Left hindlimb (tissue), 1 donor: ENCODE data around the gene ARHGEF33.

Experiments used
- DNase-seq: peaks from one replicate; pipeline ENCODE4 v3.0.0-alpha.2; 2018

Gene ARHGEF33

GRCh38 chr2:38966006-38966405, 76.3 kb downstream of the ARHGEF33 start:
- no peak for DNase-seq

- DNase-seq, result no peak
Observed at GRCh38 chr2:38966678-38967077, 77.0 kb downstream of the ARHGEF33 start.

GRCh38 chr2:38968021-38968420, 78.3 kb downstream of the ARHGEF33 start:
- no peak for DNase-seq

GRCh38 chr2:38971377-38971776, 81.7 kb downstream of the ARHGEF33 start:
- no peak for DNase-seq

- DNase-seq, result no peak
Observed at GRCh38 chr2:38973266-38973665, 83.6 kb downstream of the ARHGEF33 start.

GRCh38 chr2:38975042-38975441, 85.4 kb downstream of the ARHGEF33 start:
- no peak for DNase-seq

GRCh38 chr2:38977047-38977446, 87.4 kb downstream of the ARHGEF33 start:
- DNase-seq, result no peak

- no peak for DNase-seq
Observed at GRCh38 chr2:38978296-38978903, 88.7 kb downstream of the ARHGEF33 start.

GRCh38 chr2:38978908-38979307, 89.2 kb downstream of the ARHGEF33 start:
- no peak for DNase-seq

GRCh38 chr2:38981003-38981669, 91.5 kb downstream of the ARHGEF33 start:
- no peak for DNase-seq

- DNase-seq, result no peak
Observed at GRCh38 chr2:38981670-38982357, 92.1 kb downstream of the ARHGEF33 start.

- DNase-seq, result no peak
Observed at GRCh38 chr2:38982498-38982897, 92.8 kb downstream of the ARHGEF33 start.

GRCh38 chr2:38988716-38989115, 99.0 kb downstream of the ARHGEF33 start:
- DNase-seq, result no peak

GRCh38 chr2:38991899-38992298, 102.2 kb downstream of the ARHGEF33 start:
- DNase-seq, result no peak

GRCh38 chr2:38997781-38998180, 108.1 kb downstream of the ARHGEF33 start:
- no peak for DNase-seq

- no peak for DNase-seq
Observed at GRCh38 chr2:39000552-39000951, 110.9 kb downstream of the ARHGEF33 start.

- no peak for DNase-seq
Observed at GRCh38 chr2:39007875-39008504, 118.3 kb downstream of the ARHGEF33 start.

GRCh38 chr2:39008665-39009064, 119.0 kb downstream of the ARHGEF33 start:
- no peak for DNase-seq

GRCh38 chr2:39013871-39014270, 124.2 kb downstream of the ARHGEF33 start:
- DNase-seq, result no peak

GRCh38 chr2:39015424-39015823, 125.7 kb downstream of the ARHGEF33 start:
- no peak for DNase-seq

GRCh38 chr2:39017334-39017733, 127.7 kb downstream of the ARHGEF33 start:
- DNase-seq, result no peak

- no peak for DNase-seq
Observed at GRCh38 chr2:39018638-39019037, 129.0 kb downstream of the ARHGEF33 start.

- no peak for DNase-seq
Observed at GRCh38 chr2:39020383-39020782, 130.7 kb downstream of the ARHGEF33 start.
